Middle frontal gyrus (tissue), 1 donor: ENCODE measurements around the gene CFL2.
"Not testable (repeated sequence)": the region's sequence is repeated elsewhere in the genome, so short reads cannot be mapped to it uniquely, and the experiment has no call there.

Experiments used
- DNase-seq: peaks from one replicate; pipeline ENCODE4 v3.0.0-alpha.2; 2015; ENCODE audit warnings: low spot score; ENCODE audit errors: extremely low spot score

Gene CFL2

DNA sequence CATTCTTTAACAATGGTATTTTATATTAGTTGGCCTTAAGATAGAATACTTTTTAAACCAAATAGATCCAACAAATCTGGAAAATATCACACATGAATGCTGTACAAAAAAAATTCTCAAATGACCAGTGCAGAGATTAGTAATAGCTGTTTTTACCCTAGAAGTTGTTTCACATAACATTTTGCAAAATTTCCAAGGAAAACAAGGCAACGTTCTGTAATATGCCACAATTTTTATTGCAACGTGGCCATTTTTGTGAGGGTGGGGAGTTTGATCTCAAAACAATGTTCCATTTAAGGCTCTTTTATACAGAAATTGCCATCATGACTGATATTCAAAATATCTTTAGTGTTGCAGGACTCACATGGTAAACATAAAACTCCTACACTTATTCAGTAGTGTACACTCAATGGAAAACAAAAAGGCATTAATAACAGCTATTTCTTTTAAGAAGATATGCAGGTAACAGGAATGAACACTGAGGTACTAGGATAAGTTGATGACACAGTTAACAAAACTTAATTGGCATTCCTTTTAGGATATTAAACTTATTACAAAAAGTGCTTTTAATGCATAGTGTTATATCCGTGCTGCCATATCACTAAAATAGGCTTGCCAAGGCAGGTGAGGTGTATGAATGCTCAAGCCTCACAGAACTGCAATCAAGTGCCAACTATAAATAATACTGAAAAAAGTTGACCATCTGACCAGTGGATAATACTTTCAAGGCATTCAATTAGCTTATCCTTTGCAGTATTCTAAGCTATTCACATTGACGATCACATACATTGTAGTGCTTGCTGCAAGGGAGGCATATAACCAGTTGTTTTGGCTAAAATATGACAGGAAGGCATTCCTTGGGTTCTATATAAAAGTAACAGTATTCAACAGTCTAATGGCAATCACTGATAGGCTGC lies 2.3 kb downstream of the CFL2 start:
- no peak for DNase-seq

DNA sequence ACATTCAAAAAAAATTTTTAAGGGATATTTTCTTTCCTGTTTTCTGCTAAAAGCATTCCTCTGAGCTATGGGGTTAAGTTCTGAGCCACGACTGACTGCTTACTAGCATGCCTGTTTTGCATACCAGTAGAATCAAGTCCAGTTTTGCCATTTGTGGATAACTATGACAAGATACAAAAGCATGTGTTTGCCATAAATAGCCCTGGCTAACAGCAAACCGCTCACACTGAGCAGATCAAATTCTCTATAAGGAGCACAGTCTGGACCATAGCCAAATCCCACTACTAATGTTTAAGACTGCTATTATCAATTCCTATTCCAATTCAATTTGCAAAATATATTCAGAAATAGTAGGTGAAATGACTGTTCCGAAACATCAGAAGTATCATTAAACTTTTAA lies 3.2 kb downstream of the CFL2 start:
- DNase-seq, result no peak

DNA sequence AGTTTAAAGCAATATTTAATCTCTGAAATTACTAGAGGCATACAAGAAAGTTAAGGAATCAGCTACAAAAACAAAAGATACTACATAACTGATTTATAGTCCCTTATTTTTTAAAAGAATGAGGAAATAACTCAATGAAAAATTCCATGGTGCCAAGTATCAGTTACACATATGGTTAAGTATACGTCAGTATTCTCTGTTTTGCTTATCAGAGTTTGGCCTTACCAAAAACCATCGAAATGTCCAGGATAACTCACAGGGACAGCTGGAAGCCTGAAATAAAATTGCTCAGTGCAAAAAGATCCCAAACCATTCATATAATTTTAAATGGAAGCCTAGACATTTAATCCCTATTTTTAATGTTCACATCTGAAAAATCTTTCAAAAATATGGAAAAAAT lies 3.6 kb downstream of the CFL2 start:
- DNase-seq, result no peak

DNA sequence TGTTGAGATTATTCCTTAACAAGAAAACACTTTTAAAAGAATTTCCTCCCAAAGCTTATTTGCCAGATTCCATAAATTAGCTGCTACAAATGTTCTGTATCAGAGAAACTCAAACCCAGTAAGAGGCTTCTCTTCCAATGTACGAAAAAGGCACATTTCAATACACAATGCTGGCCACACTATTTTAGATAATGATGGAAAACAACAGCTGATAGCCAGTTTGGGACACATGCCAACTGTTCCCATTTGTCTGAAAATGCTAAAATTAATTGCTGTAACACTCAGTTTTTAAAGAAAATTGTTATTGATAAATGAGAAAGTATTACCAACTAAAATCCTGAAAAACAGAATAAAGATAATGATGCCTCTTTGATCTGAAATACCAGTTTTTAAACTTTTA lies 4.4 kb downstream of the CFL2 start:
- no peak for DNase-seq

DNA sequence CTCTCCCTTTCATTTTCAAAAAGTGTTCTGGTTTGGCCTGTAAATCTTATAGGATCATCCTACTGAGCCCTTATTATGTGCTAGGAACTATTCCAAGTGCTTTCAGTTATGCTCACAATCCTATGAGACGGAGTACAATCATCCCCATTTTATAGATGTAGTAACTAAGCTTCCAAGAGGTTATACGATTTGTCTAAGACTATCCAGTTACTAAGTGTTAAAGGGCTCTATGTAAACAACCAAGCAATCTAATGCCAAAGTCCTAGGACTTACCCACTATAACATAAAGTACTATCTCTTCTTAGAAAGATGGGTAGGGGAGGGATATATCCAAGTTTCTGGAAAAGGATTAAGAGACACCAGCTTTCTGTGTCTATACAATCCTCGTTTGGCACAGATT lies 6.7 kb downstream of the CFL2 start:
- no peak for DNase-seq

DNA sequence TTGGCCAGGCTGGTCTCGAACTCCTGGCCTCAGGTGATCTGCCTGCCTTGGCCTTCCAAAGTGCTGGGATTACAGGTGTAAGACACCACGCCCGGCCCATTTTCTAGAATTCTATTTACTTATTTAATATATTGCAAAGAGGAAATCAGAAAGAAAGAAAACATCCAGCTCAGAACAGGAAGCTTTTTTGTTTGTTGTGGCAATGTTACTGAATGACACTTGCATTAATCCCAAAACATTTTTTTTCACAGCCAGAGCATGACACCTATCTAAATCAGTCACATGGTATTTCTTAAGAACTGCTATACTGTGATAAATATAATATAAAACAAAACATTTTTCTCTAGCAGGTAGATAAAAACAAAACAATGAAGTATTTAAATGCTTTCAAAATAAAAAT lies 12.6 kb downstream of the CFL2 start:
- DNase-seq, result no peak

DNA sequence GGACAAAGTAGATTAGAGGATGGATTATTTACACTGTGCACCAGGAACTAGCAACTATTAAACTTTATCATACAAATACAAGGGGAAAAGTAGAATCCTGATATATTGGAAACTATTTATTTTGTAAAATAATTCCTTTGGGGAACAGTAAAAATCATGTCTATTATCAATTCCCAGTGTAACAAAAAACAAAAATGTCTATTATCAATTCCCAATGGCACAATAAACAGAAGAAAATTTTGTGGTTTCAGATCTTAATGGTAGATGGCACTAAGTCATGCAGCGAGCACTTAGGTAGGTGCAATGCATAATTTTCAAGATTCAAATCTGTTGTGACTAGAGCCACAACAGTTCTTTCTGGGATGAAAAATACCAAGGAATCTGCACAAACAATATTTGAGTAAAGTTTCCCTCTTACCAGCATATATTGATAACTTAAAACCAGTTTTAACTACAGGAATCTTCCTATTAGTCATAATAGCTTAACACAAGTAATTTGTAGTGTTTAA lies 13.7 kb downstream of the CFL2 start:
- no peak for DNase-seq

DNA sequence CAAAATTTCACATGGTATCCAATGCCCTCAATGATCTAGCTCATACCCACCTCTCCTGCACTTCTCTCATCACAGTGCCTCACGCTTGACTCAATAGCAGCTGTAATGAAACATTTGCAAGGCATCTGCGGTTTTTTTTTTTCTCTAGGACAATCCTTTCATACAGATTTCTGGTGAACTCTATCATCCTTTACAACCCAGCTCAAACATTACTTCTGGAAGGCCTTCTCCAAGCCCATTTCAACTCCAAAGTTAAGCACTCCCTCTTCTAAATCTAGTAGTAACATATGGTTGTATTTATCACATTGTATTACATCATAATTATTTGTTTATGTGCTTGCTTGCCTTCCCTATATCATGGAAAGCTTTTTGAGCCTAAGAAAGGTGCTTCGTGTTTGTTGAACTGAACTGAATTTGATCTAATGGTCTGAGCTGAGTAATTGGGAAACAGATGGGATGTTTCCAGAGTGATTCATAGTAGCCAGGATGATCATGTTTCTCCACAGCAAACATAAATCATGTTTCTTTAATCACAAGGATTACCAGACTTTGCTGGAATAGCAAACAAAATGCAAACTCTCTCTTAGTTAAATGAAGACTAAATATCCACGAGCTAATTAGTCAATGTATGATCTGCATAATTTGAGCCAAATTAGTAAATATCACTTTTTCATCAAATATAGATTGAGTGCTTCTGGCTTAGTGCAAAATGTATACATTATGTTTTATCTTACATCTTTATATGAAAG lies 14.3 kb downstream of the CFL2 start:
- no peak for DNase-seq

DNA sequence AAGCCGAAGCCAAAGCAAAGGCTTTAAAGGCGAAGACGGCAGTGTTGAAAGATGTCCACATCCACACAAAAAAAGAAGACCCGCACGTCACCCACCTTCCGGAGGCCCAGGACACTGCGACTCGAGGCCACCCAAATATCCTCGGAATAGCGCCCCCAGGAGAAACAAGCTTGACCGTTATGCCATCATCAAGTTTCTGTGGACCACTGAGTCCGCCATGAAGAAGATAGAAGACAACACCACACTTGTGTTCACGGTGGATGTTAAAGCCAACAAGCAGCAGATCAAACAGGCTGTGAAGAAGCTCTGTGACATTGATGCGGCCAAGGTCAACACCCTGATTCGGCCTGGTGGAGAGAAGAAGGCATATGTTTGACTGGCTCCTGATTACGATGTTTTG lies 20.2 kb downstream of the CFL2 start:
- not testable (repeated sequence) for DNase-seq

DNA sequence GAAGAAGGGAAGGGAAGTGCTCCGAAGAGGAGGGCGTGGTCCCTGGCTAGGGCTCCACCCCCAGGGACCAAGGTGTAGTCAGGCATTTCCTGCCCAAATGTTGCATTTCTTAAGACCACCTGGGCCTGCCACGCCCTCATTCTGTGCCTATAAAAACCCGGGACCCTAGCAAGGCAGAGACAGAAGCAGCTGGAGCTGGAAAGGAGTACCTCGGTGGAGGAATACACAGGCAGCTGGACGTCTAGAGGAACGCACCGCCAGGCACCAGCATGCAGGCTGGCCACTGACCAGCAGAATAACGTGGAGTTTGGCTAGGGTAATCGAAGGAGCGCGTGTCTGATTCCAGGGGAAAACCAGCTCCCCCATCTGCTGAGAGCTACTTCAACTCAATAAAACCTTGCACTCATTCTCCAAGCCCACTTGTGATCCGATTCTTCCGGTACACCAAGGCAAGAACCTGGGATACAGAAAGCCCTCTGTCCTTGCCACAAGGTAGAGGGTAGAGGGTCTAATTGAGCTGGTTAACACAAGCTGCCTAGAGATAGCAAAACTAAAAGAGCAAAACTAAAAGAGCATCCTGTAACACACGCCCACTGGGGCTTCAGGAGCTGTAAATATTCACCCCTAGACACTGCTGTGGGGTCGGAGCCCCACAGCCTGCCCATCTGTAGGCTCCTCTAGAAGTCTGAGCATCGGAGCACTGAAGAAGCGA lies 21.0 kb downstream of the CFL2 start:
- no peak for DNase-seq

DNA sequence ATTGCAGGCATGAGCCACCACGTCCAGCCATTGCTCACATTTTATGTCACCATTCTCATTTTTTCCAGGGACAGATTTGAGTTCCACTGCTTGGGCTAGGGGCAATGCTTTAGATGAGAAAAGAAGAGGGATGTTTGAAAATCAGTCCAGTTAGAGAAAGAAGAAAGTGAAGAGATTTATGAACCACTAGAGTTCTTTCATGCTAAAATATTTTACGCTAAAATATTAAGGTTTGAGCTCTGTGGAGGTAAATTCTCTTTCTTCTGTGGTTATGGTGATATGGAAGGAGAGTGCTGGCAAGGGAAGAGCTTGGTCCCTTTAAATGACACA lies 21.5 kb downstream of the CFL2 start:
- DNase-seq, result no peak

DNA sequence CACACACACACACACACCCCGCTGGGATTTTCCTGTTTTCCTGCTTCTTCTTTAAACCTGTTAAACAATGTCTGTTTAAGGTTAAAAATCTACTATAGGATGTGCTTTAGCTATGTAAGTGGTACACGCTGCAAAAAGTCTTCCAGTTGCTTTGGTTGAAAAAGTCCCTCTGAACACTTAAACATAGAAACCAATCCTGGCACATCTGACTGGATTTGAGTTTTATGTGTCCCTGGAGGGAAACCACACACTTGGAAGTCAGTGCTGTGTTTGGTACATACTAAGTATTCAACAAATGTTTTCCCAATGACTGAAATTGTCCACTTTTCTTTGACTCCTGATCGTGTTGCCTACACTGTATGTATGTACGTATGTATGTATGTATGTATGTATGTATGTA lies 22.0 kb downstream of the CFL2 start:
- no peak for DNase-seq

DNA sequence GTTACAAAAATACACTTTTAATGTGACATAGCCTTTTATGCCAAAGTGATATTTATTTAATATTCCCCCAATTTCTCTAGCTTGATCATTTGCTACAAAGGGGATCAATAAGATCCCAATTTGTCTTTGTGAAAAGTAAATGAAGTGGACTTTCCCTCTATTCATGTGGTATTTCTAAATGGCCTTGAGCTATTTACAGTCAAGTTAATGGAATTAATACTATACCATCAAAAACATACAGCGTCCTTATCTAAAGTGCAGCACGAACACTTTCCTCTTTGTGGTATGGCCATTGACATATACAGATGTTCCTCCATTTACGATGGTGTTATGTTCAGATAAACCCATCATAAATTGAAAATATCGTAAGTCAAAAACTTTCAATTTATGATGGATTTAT lies 23.2 kb downstream of the CFL2 start:
- no peak for DNase-seq

DNA sequence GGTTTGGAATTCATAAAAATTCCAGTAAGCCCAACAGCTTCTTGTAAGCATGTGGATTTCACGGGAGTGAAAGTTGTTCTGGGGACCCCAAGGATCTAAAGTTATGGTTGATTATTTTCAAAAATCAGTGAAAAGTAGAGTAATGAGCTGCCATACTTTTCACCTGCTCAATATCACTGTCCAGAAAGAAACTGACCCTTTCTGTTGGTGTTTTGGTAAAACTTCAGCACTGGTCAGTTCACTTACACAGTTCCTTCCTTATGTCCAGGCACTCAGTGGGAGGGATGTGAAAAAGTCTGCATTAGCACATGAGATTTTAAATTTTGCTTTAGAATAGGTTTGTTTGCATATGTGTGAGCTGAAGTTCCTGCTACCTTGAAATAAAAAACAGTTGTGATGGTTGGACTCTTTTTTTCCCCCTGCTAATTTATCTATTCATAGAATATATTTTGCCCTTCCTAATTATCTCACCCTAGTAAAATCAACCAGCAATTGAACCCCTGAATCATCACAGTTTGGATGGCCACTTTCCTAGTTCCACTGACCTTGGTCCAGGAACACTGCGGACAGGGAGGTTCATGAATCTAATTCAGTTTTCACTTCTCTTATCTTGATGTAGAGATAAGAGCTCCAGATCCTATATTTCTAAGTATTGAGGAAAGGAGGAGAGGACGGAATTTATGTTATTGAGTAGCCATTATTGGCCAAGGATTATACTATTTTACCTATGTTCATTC lies 25.8 kb downstream of the CFL2 start:
- DNase-seq, result no peak

DNA sequence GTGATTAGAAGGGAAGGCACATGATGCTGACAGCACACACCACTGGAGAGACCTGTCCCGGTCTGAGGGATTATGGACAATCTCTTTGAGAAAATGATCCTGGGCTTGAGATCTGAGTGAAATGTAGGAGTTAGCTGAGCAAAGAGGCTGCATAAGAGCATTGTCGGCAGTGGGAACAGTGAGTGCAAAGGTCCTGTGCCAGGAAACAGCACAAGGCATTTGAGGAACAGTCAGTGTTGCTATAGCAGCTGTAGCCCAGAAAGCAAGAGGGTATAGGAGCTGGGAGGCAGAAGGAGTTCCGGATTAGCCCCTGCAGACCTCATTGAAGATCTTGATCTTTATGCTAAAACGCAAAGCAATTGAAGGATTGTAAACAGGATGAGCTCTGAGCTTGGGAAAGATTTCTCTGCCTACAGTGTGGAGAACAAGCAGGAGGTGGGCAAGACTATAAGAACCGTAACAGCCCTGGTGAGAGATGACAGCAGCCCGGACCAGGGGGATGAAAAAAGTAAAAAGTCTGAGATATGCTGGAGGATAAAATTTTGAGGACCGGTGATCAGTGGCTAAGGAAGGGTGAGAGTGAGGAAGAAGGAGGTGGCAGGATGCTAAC lies 28.5 kb downstream of the CFL2 start:
- DNase-seq, result no peak

DNA sequence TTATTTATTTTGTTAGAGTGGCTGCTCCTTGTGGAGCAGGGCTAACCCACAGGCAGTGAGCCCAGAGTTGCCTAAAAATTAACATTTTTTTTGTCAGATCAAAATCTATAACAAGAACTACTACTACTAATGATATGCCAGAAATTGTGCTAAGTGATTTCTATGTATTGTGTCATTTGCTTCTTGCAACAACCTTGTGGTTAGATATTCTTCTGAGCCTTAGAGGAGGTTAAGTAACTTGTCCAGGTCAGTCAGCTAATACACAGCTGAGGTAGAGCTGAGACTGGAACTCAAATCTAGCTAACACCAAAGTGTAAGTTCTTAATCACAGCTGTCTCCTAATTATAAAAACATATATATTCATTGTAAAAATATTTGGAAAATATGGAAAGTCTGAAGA lies 29.8 kb downstream of the CFL2 start:
- DNase-seq, result no peak

DNA sequence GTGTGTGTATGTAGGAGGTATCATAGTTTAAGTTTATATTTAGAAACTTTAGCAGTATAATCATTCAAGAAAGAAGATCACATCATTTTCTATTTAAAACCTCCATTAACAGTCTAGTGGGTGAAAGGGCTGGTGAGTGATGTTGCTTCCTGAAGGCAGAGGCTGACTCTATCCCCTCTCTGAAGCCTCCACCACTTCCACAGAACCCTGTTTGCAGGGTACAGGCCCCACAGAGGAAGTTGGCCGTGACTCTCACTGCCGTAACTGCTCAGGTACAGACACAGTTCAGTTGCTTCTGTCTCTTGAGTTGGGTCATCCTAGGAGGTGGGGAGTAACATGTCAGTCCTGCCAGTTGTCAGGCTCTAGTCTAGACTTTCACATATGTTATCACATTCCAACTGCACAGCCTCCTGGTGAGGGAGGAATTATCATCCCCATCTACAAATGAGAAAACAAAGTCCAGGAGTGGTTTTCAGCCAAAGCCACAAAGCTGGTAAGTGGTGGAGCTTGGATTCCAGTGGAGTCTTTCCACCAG lies 31.5 kb downstream of the CFL2 start:
- DNase-seq, result no peak

DNA sequence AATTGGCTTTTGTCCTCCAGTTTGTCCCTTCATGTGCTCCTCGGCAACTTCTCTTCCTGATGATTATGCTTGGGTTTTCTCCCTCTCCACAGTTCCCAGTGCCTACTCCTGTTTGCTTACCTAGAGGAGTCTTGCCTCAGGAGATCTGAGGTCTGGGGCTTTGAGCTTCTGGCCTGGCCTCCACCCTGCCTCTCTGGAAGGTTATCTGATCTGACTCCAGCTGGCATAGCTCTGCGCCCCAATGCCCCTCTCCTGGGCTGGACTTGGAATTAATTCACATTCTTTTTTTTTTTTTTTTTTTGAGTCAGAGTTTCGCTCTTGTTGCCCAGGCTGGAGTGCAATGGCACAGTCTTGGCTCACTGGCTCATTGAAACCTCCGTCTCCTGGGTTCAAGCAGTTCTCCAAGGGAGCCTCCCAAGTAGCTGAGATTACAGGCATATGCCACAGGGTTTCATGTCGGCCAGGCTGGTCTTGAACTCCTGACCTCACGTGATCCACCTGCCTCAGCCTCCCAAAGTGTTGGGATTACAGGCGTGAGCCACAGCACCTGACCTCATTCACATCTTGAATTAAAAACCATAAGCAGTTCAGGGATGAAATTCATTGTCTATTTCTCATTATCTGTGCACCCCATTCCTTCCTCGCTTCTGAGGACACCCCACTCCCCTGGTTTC lies 33.5 kb downstream of the CFL2 start:
- no peak for DNase-seq

DNA sequence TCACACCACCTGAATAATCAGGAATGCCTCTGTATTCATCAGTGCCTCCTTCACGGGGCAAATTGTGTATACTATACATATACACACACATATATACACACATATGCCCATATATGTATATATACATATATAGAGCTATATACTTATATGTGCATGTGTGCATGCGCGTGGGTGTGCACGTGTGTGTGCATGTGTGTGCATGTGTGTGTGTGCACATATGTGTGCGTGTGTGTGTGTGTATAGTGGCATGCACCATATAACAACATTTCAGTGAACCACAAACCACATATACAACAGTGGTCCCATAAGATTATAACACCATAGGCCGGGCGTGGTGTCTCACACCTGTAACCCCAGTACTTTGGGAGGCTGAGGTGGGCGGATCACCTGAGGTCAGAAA lies 35.7 kb downstream of the CFL2 start:
- DNase-seq, result no peak

DNA sequence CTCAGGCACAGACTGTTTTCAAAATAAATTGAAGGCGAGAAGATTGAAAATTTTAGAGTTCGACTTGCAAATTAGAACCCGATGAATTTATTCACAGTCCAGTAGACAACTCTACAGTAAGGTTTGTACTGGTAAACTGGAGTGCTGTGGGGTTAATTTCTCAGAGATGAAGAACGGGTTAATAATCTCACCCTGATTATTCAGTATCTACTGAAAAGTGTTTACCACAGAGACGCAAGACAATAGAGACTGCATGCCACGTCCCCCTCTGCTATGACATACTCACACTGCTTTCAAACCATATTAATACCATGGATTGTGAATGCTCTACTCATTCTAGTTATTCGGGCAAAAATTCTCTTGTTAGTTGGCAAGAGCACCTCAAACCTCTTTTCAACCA lies 36.1 kb downstream of the CFL2 start:
- no peak for DNase-seq
